K562 (cell line): ENCODE data around the gene BMP2K. TPM values are rescaled to one million over a fixed set of nuclear protein-coding genes. Genes with fewer than 3 reads are reported as not detected.
A peak's percentile ranks its signal among the peaks of the same experiment; 100 is the strongest.

Experiments
- DDX20 ChIP-seq: fragments of 450-650 bp; IDR thresholded peaks from 2 replicates; pipeline ENCODE4 v1.6.1; 2016; ENCODE audit warnings: missing genetic modification characterization, low read depth, mild to moderate bottlenecking, missing compliant biosample characterization, moderate library complexity
- DNMT1 ChIP-seq: fragments of 450-650 bp; IDR thresholded peaks from 2 replicates; pipeline ENCODE4 v1.6.1; 2016; ENCODE audit warnings: antibody characterized with exemption, mild to moderate bottlenecking
- E2F1 ChIP-seq: sonication (generic); formaldehyde crosslinking; IDR thresholded peaks from 2 replicates; pipeline ENCODE4 v1.8.1; 2023; ENCODE audit warnings: mild to moderate bottlenecking, missing genetic modification reagents, moderate library complexity
- IRF2 ChIP-seq: sonication (generic); formaldehyde crosslinking; IDR thresholded peaks from 2 replicates; pipeline ENCODE4 v1.8.1; 2022; ENCODE audit warnings: mild to moderate bottlenecking, missing genetic modification reagents
- MNT ChIP-seq, 2 experiments: fragments of 450-650 bp; conservative IDR thresholded peaks; 2 replicates each; pipeline ENCODE4 v1.6.1; 2017; ENCODE audit warnings: mild to moderate bottlenecking in 2 of 2, moderate library complexity in 2 of 2
- MTF1 ChIP-seq: fragments of 250-450 bp; sonication (Bioruptor Pico); IDR thresholded peaks from 2 replicates; pipeline ENCODE4 v1.9.0; 2021; ENCODE audit warnings: moderate library complexity, mild to moderate bottlenecking, inconsistent platforms, borderline replicate concordance
- NFIC ChIP-seq: fragments of 450-650 bp; IDR thresholded peaks from 2 replicates; pipeline ENCODE4 v1.6.1; 2017; ENCODE audit warnings: mild to moderate bottlenecking, inconsistent platforms
- SFPQ ChIP-seq: fragments of 200-400 bp; formaldehyde crosslinking; IDR thresholded peaks from 2 replicates; pipeline ENCODE4 v1.6.1; 2017; ENCODE audit warnings: mild to moderate bottlenecking, low read depth, low read length, moderate library complexity
- SMARCE1 ChIP-seq: fragments of 450-650 bp; IDR thresholded peaks from 2 replicates; pipeline ENCODE4 v1.7.1; 2016; ENCODE audit warnings: mild to moderate bottlenecking
- THRAP3 ChIP-seq: fragments of 450-650 bp; IDR thresholded peaks from 2 replicates; pipeline ENCODE4 v1.6.1; 2016; ENCODE audit warnings: mild to moderate bottlenecking, inconsistent platforms, borderline replicate concordance
- UBTF ChIP-seq, 2 experiments: IDR thresholded peaks; 2 replicates each; pipeline ENCODE4 v1.6.1; 2012; ENCODE audit warnings: improper control_type of control experiment in 2 of 2, low read depth in 2 of 2, low read length in 2 of 2, borderline replicate concordance in 1 of 2
- ZFP36 ChIP-seq: fragments of 150-350 bp; IDR thresholded peaks from 2 replicates; pipeline ENCODE4 v1.6.1; 2018; ENCODE audit warnings: low read length, low read depth; ENCODE audit not compliant: partially characterized antibody
- ZNF12 ChIP-seq: sonication (generic); formaldehyde crosslinking; IDR thresholded peaks from 2 replicates; pipeline ENCODE4 v1.4.0; 2020; ENCODE audit warnings: mild to moderate bottlenecking, missing genetic modification reagents
- ZNF134 ChIP-seq: fragments of 250-450 bp; sonication (Bioruptor Pico); conservative IDR thresholded peaks from 2 replicates; pipeline ENCODE4 v1.4.0; 2020
- ZNF511 ChIP-seq: sonication (generic); formaldehyde crosslinking; IDR thresholded peaks from 2 replicates; pipeline ENCODE4 v1.8.0; 2022; ENCODE audit warnings: mild to moderate bottlenecking, missing genetic modification reagents
- ZNF655 ChIP-seq: fragments of 250-450 bp; sonication (Bioruptor Pico); IDR thresholded peaks from 2 replicates; pipeline ENCODE4 v1.5.0; 2021
- ZNF79 ChIP-seq: fragments of 250-450 bp; sonication (Bioruptor Pico); IDR thresholded peaks from 2 replicates; pipeline ENCODE4 v1.4.0; 2020; ENCODE audit warnings: low read depth, mild to moderate bottlenecking, moderate library complexity
- ZZZ3 ChIP-seq: fragments of 450-650 bp; IDR thresholded peaks from 2 replicates; pipeline ENCODE4 v1.6.1; 2016; ENCODE audit warnings: antibody characterized with exemption, mild to moderate bottlenecking, moderate library complexity
- polyA plus RNA-seq, 8 experiments: library from polyadenylated mRNA; depleted of rRNA in 4 of 8; stranded (reverse) in 5 of 8; unstranded in 3 of 8; fragments of >200 nt; fragmentation: Nextera tagmentation in 2 of 8; fragmentation: Illumina TruSeq in 1 of 8; extraction: Ambion mirVana in 2 of 8; extraction: Trizol in 1 of 8; gene quantifications; 2 replicates each; pipeline versions ENCODE4 v1.2.1 to v1.2.3, GENCODE V29; 2011 to 2014; ENCODE audit warnings: inconsistent platforms in 1 of 8, missing spikeins in 1 of 8
- total RNA-seq, 7 experiments: library from RNA; depleted of rRNA in 6 of 7; stranded (reverse); fragments of >200 nt in 6 of 7; fragmentation: Illumina TruSeq in 2 of 7; extraction: Trizol in 2 of 7; gene quantifications; 2 replicates each; pipeline versions ENCODE4 v1.2.1 to v1.2.3, GENCODE V29; 2011 to 2021; ENCODE audit warnings: low replicate concordance in 1 of 7

BMP2K gene
- total and polyA plus RNA-seq, 9 of the 15 experiments (the other 6 are each of a cell fraction or from before 2014, with no cell fraction given), result 17.0 to 217 (median 104) TPM

GRCh38 chr4:78775303-78776078 is 659 bp upstream of the BMP2K start (continued):
- TF ChIP-seq DDX20 (tag), result no peak
- TF ChIP-seq MNT (conservative IDR thresholded peaks at IDR 0.05), result peak; percentile 92 to 94
- TF ChIP-seq ZNF511, result no peak
- no peak for TF ChIP-seq E2F1
- no peak for TF ChIP-seq ZNF79 (CRISPR knock-in tag)
- no peak for TF ChIP-seq NFIC
- TF ChIP-seq UBTF (IDR thresholded peaks at IDR 0.05; ENCODE audit: borderline replicate concordance in 1 of 2, low read depth in 2 of 2, low read length in 2 of 2), result peak in 1 of 2 experiments; percentile 43; a peak in 1 of 4 replicates
- TF ChIP-seq DNMT1, result no peak
- TF ChIP-seq ZNF655 (CRISPR knock-in tag), result no peak
- no peak for TF ChIP-seq THRAP3
- peak; percentile 26; the same call in 1 of the 2 replicates for TF ChIP-seq ZNF12 (CRISPR knock-in tag)
- no peak for TF ChIP-seq ZNF134 (CRISPR knock-in tag)
- no peak for TF ChIP-seq MTF1 (CRISPR knock-in tag)
- peak; percentile 44 for TF ChIP-seq SMARCE1
- TF ChIP-seq ZFP36, result no peak
- no peak for TF ChIP-seq IRF2 (CRISPR knock-in tag)
- TF ChIP-seq ZZZ3, result no peak
- TF ChIP-seq SFPQ, result no peak
